ENCODE measurements around the gene CACNB4.

DNA sequence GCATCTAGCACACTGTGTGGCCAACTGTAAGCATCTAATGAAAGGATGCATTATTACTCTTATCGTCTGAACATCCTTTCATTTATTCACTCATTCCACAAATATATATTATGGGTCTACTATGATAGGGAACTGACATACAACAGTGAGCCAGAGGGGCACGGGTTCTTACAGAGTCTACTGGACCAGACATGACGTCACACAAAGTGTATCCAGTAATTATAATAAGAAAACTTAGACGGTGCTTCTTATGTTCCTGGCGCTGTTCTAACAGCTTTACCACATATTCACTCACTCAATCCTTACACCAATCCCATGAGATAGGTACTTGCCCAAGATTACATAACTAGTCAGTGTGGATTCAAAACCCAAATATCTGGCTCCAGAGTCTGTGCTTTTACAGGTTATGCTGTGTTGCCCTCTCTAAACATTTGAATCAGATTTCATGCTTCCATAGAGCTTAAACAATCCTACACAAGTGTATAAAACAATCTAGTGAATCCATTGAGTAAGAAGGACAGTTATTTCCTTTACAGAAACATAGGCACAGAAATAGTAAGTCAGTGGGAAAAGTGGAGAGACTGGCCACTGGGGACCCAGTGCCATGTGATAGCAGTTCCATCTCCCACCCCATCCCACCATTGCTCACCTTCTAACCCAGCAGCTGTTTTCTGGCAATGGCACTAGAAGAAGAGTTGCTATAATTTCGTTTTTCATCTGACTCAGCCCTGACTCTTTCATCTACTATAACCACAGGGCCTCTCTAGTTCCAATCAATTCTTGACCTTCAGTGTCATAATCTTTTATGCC, 246.4 kb downstream of the CACNB4 start:
- TF ChIP-seq, protein P1, sequence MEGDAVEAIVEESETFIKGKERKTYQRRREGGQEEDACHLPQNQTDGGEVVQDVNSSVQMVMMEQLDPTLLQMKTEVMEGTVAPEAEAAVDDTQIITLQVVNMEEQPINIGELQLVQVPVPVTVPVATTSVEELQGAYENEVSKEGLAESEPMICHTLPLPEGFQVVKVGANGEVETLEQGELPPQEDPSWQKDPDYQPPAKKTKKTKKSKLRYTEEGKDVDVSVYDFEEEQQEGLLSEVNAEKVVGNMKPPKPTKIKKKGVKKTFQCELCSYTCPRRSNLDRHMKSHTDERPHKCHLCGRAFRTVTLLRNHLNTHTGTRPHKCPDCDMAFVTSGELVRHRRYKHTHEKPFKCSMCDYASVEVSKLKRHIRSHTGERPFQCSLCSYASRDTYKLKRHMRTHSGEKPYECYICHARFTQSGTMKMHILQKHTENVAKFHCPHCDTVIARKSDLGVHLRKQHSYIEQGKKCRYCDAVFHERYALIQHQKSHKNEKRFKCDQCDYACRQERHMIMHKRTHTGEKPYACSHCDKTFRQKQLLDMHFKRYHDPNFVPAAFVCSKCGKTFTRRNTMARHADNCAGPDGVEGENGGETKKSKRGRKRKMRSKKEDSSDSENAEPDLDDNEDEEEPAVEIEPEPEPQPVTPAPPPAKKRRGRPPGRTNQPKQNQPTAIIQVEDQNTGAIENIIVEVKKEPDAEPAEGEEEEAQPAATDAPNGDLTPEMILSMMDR (IDR thresholded peaks at IDR 0.05), result no peak
- TF ChIP-seq POLR2AphosphoS5 (IDR thresholded peaks at IDR 0.05), result no peak
- no peak for TF ChIP-seq POLR2A (IDR thresholded peaks at IDR 0.05)
- no peak for TF ChIP-seq EP300 (IDR thresholded peaks at IDR 0.05)
